Astrocyte (in vitro differentiated cells and primary cell): ENCODE data around the gene ALLC.

Experiments used
- EZH2 ChIP-seq: IDR thresholded peaks from 2 replicates; pipeline ENCODE4 v1.6.1; 2012; ENCODE audit warnings: mild to moderate bottlenecking, low read length, inconsistent platforms; ENCODE audit not compliant: insufficient read depth
- TF ChIP-seq, protein P1 (sequence below): IDR thresholded peaks from 2 replicates; pipeline ENCODE4 v1.5.1; 2011; ENCODE audit warnings: low read depth, mild to moderate bottlenecking, inconsistent platforms, low read length, moderate library complexity; ENCODE audit not compliant: insufficient read depth

DNA sequence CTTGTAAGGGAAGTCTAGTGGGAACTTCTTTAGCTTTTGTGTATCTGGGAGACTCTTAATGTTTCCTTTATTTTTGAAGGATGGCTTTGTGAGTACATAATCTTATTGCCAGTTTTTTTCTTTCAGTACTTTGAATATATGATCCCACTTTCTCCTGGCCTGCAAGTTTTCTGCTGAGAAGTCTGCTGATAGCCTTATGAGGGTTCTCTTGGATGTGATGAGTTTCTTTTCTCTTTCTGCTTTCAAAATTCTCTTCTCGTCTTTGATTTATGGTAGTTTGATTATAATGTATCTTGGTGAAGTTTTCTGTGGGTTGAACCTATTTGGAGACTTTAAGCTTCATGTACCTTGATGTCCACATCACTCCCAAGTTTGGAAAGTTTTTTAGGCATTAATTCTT, 35.0 kb upstream of the ALLC start:
- TF ChIP-seq, protein P1, sequence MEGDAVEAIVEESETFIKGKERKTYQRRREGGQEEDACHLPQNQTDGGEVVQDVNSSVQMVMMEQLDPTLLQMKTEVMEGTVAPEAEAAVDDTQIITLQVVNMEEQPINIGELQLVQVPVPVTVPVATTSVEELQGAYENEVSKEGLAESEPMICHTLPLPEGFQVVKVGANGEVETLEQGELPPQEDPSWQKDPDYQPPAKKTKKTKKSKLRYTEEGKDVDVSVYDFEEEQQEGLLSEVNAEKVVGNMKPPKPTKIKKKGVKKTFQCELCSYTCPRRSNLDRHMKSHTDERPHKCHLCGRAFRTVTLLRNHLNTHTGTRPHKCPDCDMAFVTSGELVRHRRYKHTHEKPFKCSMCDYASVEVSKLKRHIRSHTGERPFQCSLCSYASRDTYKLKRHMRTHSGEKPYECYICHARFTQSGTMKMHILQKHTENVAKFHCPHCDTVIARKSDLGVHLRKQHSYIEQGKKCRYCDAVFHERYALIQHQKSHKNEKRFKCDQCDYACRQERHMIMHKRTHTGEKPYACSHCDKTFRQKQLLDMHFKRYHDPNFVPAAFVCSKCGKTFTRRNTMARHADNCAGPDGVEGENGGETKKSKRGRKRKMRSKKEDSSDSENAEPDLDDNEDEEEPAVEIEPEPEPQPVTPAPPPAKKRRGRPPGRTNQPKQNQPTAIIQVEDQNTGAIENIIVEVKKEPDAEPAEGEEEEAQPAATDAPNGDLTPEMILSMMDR, result no peak
- no peak for TF ChIP-seq EZH2
